ENCODE data around the gene ASCC1. TPM values are rescaled to one million over a fixed set of nuclear protein-coding genes. Genes with fewer than 3 reads are reported as not detected.
A peak's percentile ranks its signal among the peaks of the same experiment; 100 is the strongest.
"Not testable (repeated sequence)": the region's sequence is repeated elsewhere in the genome, so short reads cannot be mapped to it uniquely, and the experiment has no call there.

ASCC1 gene
- total RNA-seq, 1 donor: 41.0 TPM

- TF ChIP-seq CTCF (IDR thresholded peaks at IDR 0.05; ENCODE audit: insufficient read depth, low read depth, low read length): no peak
- DNase-seq (ENCODE audit: low read depth): no peak
- H3K4me3 ChIP-seq (ENCODE audit: low read depth, low read length): no peak overlapping the region
Observed at GRCh38 chr10:72255977-72256729, 40.1 kb upstream of the ASCC1 start.

GRCh38 chr10:72254813-72255568 is 38.9 kb upstream of the ASCC1 start:
- peak overlapping the region; percentile 30 for H3K4me3 ChIP-seq (ENCODE audit: low read depth, low read length)
- peak; percentile 89 for DNase-seq (ENCODE audit: low read depth)
- no peak for TF ChIP-seq CTCF (IDR thresholded peaks at IDR 0.05; ENCODE audit: insufficient read depth, low read depth, low read length)

GRCh38 chr10:72253578-72253977 is 37.5 kb upstream of the ASCC1 start:
- no peak for DNase-seq (ENCODE audit: low read depth)
- TF ChIP-seq CTCF (IDR thresholded peaks at IDR 0.05; ENCODE audit: insufficient read depth, low read depth, low read length): no peak

GRCh38 chr10:72252972-72253371 is 36.9 kb upstream of the ASCC1 start:
- TF ChIP-seq CTCF (IDR thresholded peaks at IDR 0.05; ENCODE audit: insufficient read depth, low read depth, low read length): no peak
- DNase-seq (ENCODE audit: low read depth): no peak
- H3K4me3 ChIP-seq (ENCODE audit: low read depth, low read length): no peak overlapping the region

More at GRCh38 chr10:72253578-72253977, 37.5 kb upstream of the ASCC1 start:
- no peak overlapping the region for H3K4me3 ChIP-seq (ENCODE audit: low read depth, low read length)

GRCh38 chr10:72251635-72252034 is 35.6 kb upstream of the ASCC1 start:
- DNase-seq (ENCODE audit: low read depth): no peak
- no peak for TF ChIP-seq CTCF (IDR thresholded peaks at IDR 0.05; ENCODE audit: insufficient read depth, low read depth, low read length)
- H3K4me3 ChIP-seq (ENCODE audit: low read depth, low read length): no peak overlapping the region

- DNase-seq (ENCODE audit: low read depth): peak; percentile 91
- no peak overlapping the region for H3K4me3 ChIP-seq (ENCODE audit: low read depth, low read length)
- TF ChIP-seq CTCF (IDR thresholded peaks at IDR 0.05; ENCODE audit: insufficient read depth, low read depth, low read length): no peak
Observed at GRCh38 chr10:72250666-72251065, 34.6 kb upstream of the ASCC1 start.

- H3K4me3 ChIP-seq (ENCODE audit: low read depth, low read length); DNase-seq (ENCODE audit: low read depth): not testable (repeated sequence)
Observed at GRCh38 chr10:72249176-72249862, 33.2 kb upstream of the ASCC1 start.

Data from fibroblast of villous mesenchyme (primary cell).